A549 (cell line): Measurements from ENCODE around the gene RPRD1A. TPM values are rescaled to one million over a fixed set of nuclear protein-coding genes. Genes with fewer than 3 reads are reported as not detected.

Source experiments
- ATAC-seq, 2 experiments: fragments of 200-7000 bp in 1 of 2; fragments of >200 bp in 1 of 2; cut with Nextera tagmentation in 1 of 2; cut with Tn5 transposase in 1 of 2; 3 replicates each; pipeline versions ENCODE4 v1.8.0 to v1.9.1; 2018 to 2020; ENCODE audit warnings: mild to moderate bottlenecking in 1 of 2, moderate library complexity in 1 of 2
- CTCF ChIA-PET: fragments of 300-600 bp; sonication (Branson Sonifier 250); formaldehyde crosslinking; extraction: SDS; loops from one replicate; lab custom pipeline; 2021; ENCODE audit warnings: antibody characterized with exemption, inconsistent platforms; lab: Yijun Ruan, JAX
- POLR2A ChIA-PET: fragments of 350-600 bp; formaldehyde crosslinking; extraction: SDS; loops from one replicate; lab custom pipeline; 2021; ENCODE audit warnings: antibody characterized with exemption, inconsistent platforms; lab: Yijun Ruan, JAX
- DNase-seq, 2 experiments: peaks; one replicate each; pipeline versions ENCODE4 v3.0.0 to v3.0.0-alpha.2; 2011 to 2016; ENCODE audit warnings: low read depth in 1 of 2, low spot score in 1 of 2
- FAIRE-seq: peaks from 2 replicates; lab custom pipeline; 2011; peaks lifted over from hg19 to GRCh38; lab: Jason Lieb, UNC
- H3K27ac ChIP-seq, 2 experiments: fragments of >200 bp; sonication (Bioruptor Twin); formaldehyde crosslinking; 3 replicates each; pipeline ENCODE4 v1.5.1; 2016 to 2017
- H3K4me1 ChIP-seq: fragments of >200 bp; sonication (Bioruptor Twin); formaldehyde crosslinking; 3 replicates; pipeline ENCODE4 v1.6.1; 2016
- H3K4me2 ChIP-seq: fragments of >200 bp; sonication (Bioruptor Twin); formaldehyde crosslinking; 3 replicates; pipeline ENCODE4 v1.6.1; 2016
- H3K4me3 ChIP-seq: fragments of >200 bp; sonication (Bioruptor Twin); formaldehyde crosslinking; 3 replicates; pipeline ENCODE4 v1.5.1; 2016
- H3K9me3 ChIP-seq: fragments of >200 bp; sonication (Bioruptor Twin); formaldehyde crosslinking; 3 replicates; pipeline ENCODE4 v1.6.1; 2016
- BHLHE40 ChIP-seq: IDR thresholded peaks from 2 replicates; pipeline ENCODE4 v1.6.1; 2012; ENCODE audit warnings: low read depth, low read length, inconsistent platforms
- CBX2 ChIP-seq: fragments of 200-600 bp; sonication (generic); IDR thresholded peaks from 2 replicates; pipeline ENCODE4 v1.6.1; 2016; ENCODE audit warnings: low read depth, mild to moderate bottlenecking, borderline replicate concordance
- CHD2 ChIP-seq: fragments of 150-350 bp; IDR thresholded peaks from 2 replicates; pipeline ENCODE4 v1.6.1; 2014; ENCODE audit warnings: low read length; ENCODE audit not compliant: partially characterized antibody
- CHD4 ChIP-seq: fragments of 200-600 bp; sonication (generic); IDR thresholded peaks from 2 replicates; pipeline ENCODE4 v1.6.1; 2016; ENCODE audit warnings: antibody characterized with exemption, mild to moderate bottlenecking, borderline replicate concordance
- CTCF ChIP-seq: fragments of >200 bp; sonication (Bioruptor Twin); formaldehyde crosslinking; IDR thresholded peaks from 3 replicates; pipeline ENCODE4 v1.5.1; 2016
- EHF ChIP-seq: fragments of 250-450 bp; sonication (Bioruptor Pico); IDR thresholded peaks from 2 replicates; pipeline ENCODE4 v1.5.0; 2020; ENCODE audit warnings: mild to moderate bottlenecking
- EHMT2 ChIP-seq: fragments of 200-600 bp; sonication (generic); IDR thresholded peaks from 2 replicates; pipeline ENCODE4 v1.6.1; 2016; ENCODE audit warnings: antibody characterized with exemption, low read depth, mild to moderate bottlenecking, moderate library complexity
- ESRRA ChIP-seq: fragments of 150-350 bp; IDR thresholded peaks from 2 replicates; pipeline ENCODE4 v1.6.1; 2014; ENCODE audit warnings: mild to moderate bottlenecking, low read length, borderline replicate concordance
- FOSB ChIP-seq: fragments of 250-450 bp; sonication (Bioruptor Pico); IDR thresholded peaks from 2 replicates; pipeline ENCODE4 v1.5.0; 2020; ENCODE audit warnings: mild to moderate bottlenecking, moderate library complexity
- GATA3 ChIP-seq: IDR thresholded peaks from 2 replicates; pipeline ENCODE4 v1.6.1; 2012; ENCODE audit warnings: borderline replicate concordance
- HDAC2 ChIP-seq: fragments of 200-600 bp; sonication (generic); IDR thresholded peaks from 2 replicates; pipeline ENCODE4 v1.6.1; 2016
- HES2 ChIP-seq: fragments of >200 bp; sonication (Bioruptor Twin); formaldehyde crosslinking; IDR thresholded peaks from 2 replicates; pipeline ENCODE4 v1.6.1; 2016
- HOXB13 ChIP-seq: fragments of 250-450 bp; sonication (Bioruptor Pico); IDR thresholded peaks from 2 replicates; pipeline ENCODE4 v1.5.0; 2020; ENCODE audit warnings: low read depth, mild to moderate bottlenecking, moderate library complexity
- HOXB5 ChIP-seq: fragments of 250-450 bp; sonication (Bioruptor Pico); IDR thresholded peaks from 2 replicates; pipeline ENCODE4 v1.5.0; 2020; ENCODE audit warnings: mild to moderate bottlenecking, moderate library complexity
- JUN ChIP-seq, 2 experiments: fragments of >200 bp; sonication (Bioruptor Twin); formaldehyde crosslinking; IDR thresholded peaks; 2 replicates in 1 of 2; 3 replicates in 1 of 2; pipeline ENCODE4 v1.6.1; 2016 to 2017
- JUNB ChIP-seq: fragments of >200 bp; sonication (Bioruptor Twin); formaldehyde crosslinking; IDR thresholded peaks from 2 replicates; pipeline ENCODE4 v1.6.1; 2016
- KDM5A ChIP-seq: fragments of 200-600 bp; sonication (generic); IDR thresholded peaks from 2 replicates; pipeline ENCODE4 v1.6.1; 2016; ENCODE audit warnings: antibody characterized with exemption, mild to moderate bottlenecking
- MAFK ChIP-seq: fragments of 450-650 bp; IDR thresholded peaks from 2 replicates; pipeline ENCODE4 v1.6.1; 2014; ENCODE audit not compliant: partially characterized antibody
- MAX ChIP-seq: IDR thresholded peaks from 2 replicates; pipeline ENCODE4 v1.6.1; 2012
- NFE2L2 ChIP-seq: fragments of 150-350 bp; conservative IDR thresholded peaks from 2 replicates; pipeline ENCODE4 v1.6.1; 2014; ENCODE audit warnings: low read length
- NR3C1 ChIP-seq: fragments of >200 bp; sonication (Bioruptor Twin); formaldehyde crosslinking; IDR thresholded peaks from 3 replicates; pipeline ENCODE4 v1.6.1; 2017
- PHF8 ChIP-seq: fragments of 200-600 bp; sonication (generic); IDR thresholded peaks from 2 replicates; pipeline ENCODE4 v1.6.1; 2016; ENCODE audit warnings: low read depth, mild to moderate bottlenecking, antibody characterized with exemption, moderate library complexity, borderline replicate concordance
- POLR2AphosphoS2 ChIP-seq: conservative IDR thresholded peaks from 2 replicates; pipeline ENCODE4 v1.6.1; 2012; ENCODE audit warnings: low read length, improper control_type of control experiment, inconsistent platforms
- REST ChIP-seq: fragments of 200-600 bp; sonication (generic); IDR thresholded peaks from 2 replicates; pipeline ENCODE4 v1.6.1; 2016; ENCODE audit warnings: antibody characterized with exemption, mild to moderate bottlenecking, moderate library complexity
- RFX5 ChIP-seq: fragments of 450-650 bp; IDR thresholded peaks from 2 replicates; pipeline ENCODE4 v1.7.1; 2014; ENCODE audit warnings: antibody characterized with exemption, mild to moderate bottlenecking, moderate library complexity
- SMC3 ChIP-seq: fragments of >200 bp; sonication (Bioruptor Twin); formaldehyde crosslinking; IDR thresholded peaks from 3 replicates; pipeline ENCODE4 v1.6.1; 2018; ENCODE audit warnings: inconsistent platforms
- TP53 ChIP-seq: fragments of 250-450 bp; sonication (Bioruptor Pico); IDR thresholded peaks from 2 replicates; pipeline ENCODE4 v1.5.0; 2021; ENCODE audit warnings: mild to moderate bottlenecking, moderate library complexity
- ZC3H11A ChIP-seq: fragments of 450-650 bp; IDR thresholded peaks from 2 replicates; pipeline ENCODE4 v1.6.1; 2014; ENCODE audit warnings: antibody characterized with exemption, mild to moderate bottlenecking
- ZFP36 ChIP-seq: fragments of 450-650 bp; IDR thresholded peaks from 2 replicates; pipeline ENCODE4 v1.6.1; 2014; ENCODE audit warnings: borderline replicate concordance; ENCODE audit not compliant: partially characterized antibody
- ZSCAN20 ChIP-seq: fragments of 250-450 bp; sonication (Bioruptor Pico); IDR thresholded peaks from 2 replicates; pipeline ENCODE4 v1.8.0; 2022; ENCODE audit warnings: mild to moderate bottlenecking, moderate library complexity
- polyA plus RNA-seq, 4 experiments: library from polyadenylated mRNA; depleted of rRNA in 3 of 4; stranded (reverse); fragments of >200 nt; fragmentation: RNase III in 1 of 4; extraction: RNeasy Plus Mini Kit Qiagen cat#74134 plus additional on column Dnase treatment in 1 of 4; gene quantifications; 2 replicates in 3 of 4; 3 replicates in 1 of 4; pipeline ENCODE4 v1.2.3, GENCODE V29; 2011 to 2017
- TF ChIP-seq, protein P1 (sequence below): fragments of >200 bp; sonication (Bioruptor Twin); formaldehyde crosslinking; IDR thresholded peaks from 3 replicates; pipeline ENCODE4 v1.6.1; 2016

Gene RPRD1A
- polyA plus RNA-seq, 2 of the 4 experiments (the other 2 are of a cell fraction): 25.8 to 58.2 TPM

DNA sequence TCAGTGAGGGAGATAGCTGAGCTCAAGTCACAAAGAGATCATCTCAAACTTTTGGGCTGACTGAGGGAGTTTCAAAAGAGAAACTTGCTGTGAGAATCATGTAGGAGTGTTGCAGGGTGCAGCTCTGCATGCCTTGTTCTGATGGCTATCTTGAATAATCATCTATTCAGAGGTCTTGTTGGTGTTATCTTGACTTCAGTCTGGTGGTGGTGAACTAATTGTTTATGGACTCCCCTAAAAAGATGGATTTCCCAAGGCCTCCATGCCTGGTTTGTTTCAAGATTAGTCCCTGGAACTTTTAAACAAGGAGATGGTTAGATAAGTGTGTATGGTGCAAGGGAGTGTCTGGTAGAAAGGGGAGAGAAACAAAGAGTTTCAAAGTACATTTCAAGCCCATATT, 32.0 kb upstream of the RPRD1A start:
- DNase-seq (no peak), ATAC-seq (no peak), FAIRE-seq (no peak)
- Histone ChIP-seq H3K4me2 (no peak overlapping the region), H3K9me3 (no peaks in the 10 kb centered on the region; the same call in 2 of the 3 replicates), H3K4me3 (no peak overlapping the region), H3K4me1 (no peaks in the 10 kb centered on the region)
- POLR2A ChIA-PET: no interaction called here
- CTCF ChIA-PET: interaction anchor here (2.0 kb wide), 1 partner anchor 185 kb away, joined by 10 read pairs; no protein-coding TSS in a partner anchor
- no peak for TF ChIP-seq BHLHE40
- TF ChIP-seq CBX2: no peak
- TF ChIP-seq PHF8: no peak
- no peak for TF ChIP-seq CTCF
- no peak for TF ChIP-seq ZC3H11A
- TF ChIP-seq, protein P1, sequence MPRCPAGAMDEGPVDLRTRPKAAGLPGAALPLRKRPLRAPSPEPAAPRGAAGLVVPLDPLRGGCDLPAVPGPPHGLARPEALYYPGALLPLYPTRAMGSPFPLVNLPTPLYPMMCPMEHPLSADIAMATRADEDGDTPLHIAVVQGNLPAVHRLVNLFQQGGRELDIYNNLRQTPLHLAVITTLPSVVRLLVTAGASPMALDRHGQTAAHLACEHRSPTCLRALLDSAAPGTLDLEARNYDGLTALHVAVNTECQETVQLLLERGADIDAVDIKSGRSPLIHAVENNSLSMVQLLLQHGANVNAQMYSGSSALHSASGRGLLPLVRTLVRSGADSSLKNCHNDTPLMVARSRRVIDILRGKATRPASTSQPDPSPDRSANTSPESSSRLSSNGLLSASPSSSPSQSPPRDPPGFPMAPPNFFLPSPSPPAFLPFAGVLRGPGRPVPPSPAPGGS: no peak
- no peak for TF ChIP-seq ZSCAN20 (CRISPR knock-in tag)
- TF ChIP-seq CHD2: no peak
- TF ChIP-seq SMC3: no peak
- TF ChIP-seq RFX5: no peak
- no peak for TF ChIP-seq ESRRA
- TF ChIP-seq KDM5A: no peak
- no peak for TF ChIP-seq ZFP36
- TF ChIP-seq HES2: no peak
- no peak for TF ChIP-seq REST
- no peak for TF ChIP-seq EHF (CRISPR knock-in tag)
- no peak for TF ChIP-seq JUNB
- TF ChIP-seq HOXB13 (CRISPR knock-in tag): no peak
- TF ChIP-seq GATA3: no peak
- TF ChIP-seq, all 56 proteins: peak for 0
- no peak overlapping the region for H3K27ac ChIP-seq

DNA sequence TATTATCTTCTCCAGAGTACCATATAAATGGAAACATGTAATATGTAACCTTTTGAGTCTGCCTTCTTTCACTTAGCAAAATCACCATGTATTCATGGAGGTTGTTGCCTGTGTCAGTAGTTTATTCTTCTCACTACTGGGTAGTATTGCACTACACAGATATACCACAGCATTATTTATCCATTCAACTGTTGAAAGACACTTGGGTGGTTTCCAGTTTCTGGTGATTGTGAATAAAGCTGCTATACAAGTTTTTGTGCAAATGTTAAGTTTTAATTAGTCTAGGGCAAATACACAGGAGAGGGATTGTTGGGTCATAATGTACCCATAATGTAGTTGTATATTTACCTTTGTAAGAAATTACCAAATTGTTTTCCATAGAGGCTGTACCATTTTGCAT, 29.6 kb upstream of the RPRD1A start:
- Histone ChIP-seq H3K4me2 (no peak overlapping the region), H3K9me3 (no peaks in the 10 kb centered on the region; the same call in 2 of the 3 replicates), H3K4me1 (no peaks in the 10 kb centered on the region), H3K4me3 (no peak overlapping the region), H3K27ac (no peak overlapping the region)
- FAIRE-seq: no peak
- no peak for DNase-seq
- ChIA-PET CTCF (interaction anchor here (0.7 to 3.1 kb wide), 5 partner anchors 11 to 187 kb away, joined by 3 to 13 read pairs (median 4); no protein-coding TSS in a partner anchor), POLR2A (no interaction called here)
- no peak for ATAC-seq
- TF ChIP-seq MAX: no peak
- TF ChIP-seq EHMT2: no peak
- no peak for TF ChIP-seq CBX2
- TF ChIP-seq RFX5: no peak
- TF ChIP-seq HDAC2: no peak
- no peak for TF ChIP-seq NFE2L2
- TF ChIP-seq CHD4: no peak
- TF ChIP-seq HOXB5: no peak
- no peak for TF ChIP-seq JUN (IDR thresholded peaks at IDR 0.05)
- no peak for TF ChIP-seq CTCF
- TF ChIP-seq TP53: no peak
- TF ChIP-seq MAFK: no peak
- no peak for TF ChIP-seq POLR2AphosphoS2
- TF ChIP-seq JUNB: no peak
- TF ChIP-seq NR3C1: no peak
- no peak for TF ChIP-seq FOSB (CRISPR knock-in tag)
- no peak for TF ChIP-seq ZC3H11A
